ENCODE measurements around the gene ERMAP.
"Not testable (repeated sequence)": the region's sequence is repeated elsewhere in the genome, so short reads cannot be mapped to it uniquely, and the experiment has no call there.

Gene ERMAP

DNA sequence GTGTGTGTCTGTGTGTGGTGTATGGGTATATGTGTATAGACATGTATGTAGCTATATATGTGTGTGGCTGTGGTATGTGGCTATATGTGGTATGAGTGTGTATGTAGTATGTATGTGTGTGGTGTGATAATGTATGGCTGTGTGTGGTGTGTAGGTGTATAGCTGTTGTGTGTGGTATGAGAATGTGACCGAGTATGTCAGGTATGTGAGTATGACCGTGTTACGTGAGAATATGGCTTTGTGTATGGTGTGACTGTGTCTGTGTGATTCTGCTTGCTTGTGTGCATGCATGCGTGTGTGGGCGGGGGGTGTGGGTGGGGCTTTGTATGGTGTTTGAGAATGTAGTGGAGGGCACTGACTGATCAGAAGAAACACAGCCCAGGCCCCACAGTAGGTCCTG is 33.0 kb downstream of the ERMAP start:
- POLR2A ChIA-PET (ENCODE audit: low non-redundant PET), result no interaction called here

DNA sequence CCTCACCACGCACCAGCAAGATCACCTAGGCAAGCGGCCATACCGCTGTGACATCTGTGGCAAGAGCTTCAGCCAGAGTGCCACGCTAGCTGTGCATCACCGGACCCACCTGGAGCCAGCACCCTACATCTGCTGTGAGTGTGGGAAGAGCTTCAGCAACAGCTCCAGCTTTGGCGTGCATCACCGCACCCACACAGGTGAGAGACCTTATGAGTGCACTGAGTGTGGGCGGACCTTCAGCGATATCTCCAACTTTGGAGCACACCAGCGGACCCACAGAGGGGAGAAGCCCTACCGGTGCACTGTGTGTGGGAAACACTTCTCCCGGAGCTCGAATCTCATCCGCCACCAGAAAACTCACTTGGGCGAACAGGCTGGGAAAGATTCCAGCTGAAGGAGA is 34.5 kb downstream of the ERMAP start:
- no peak overlapping the region for H3K27ac ChIP-seq
- ChIA-PET POLR2A (ENCODE audit: low non-redundant PET) (no interaction called here), CTCF (no interaction called here)
- TF ChIP-seq, protein P1, sequence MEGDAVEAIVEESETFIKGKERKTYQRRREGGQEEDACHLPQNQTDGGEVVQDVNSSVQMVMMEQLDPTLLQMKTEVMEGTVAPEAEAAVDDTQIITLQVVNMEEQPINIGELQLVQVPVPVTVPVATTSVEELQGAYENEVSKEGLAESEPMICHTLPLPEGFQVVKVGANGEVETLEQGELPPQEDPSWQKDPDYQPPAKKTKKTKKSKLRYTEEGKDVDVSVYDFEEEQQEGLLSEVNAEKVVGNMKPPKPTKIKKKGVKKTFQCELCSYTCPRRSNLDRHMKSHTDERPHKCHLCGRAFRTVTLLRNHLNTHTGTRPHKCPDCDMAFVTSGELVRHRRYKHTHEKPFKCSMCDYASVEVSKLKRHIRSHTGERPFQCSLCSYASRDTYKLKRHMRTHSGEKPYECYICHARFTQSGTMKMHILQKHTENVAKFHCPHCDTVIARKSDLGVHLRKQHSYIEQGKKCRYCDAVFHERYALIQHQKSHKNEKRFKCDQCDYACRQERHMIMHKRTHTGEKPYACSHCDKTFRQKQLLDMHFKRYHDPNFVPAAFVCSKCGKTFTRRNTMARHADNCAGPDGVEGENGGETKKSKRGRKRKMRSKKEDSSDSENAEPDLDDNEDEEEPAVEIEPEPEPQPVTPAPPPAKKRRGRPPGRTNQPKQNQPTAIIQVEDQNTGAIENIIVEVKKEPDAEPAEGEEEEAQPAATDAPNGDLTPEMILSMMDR (conservative IDR thresholded peaks at IDR 0.05; ENCODE audit: low read depth), result no peak
- no peak for DNase-seq (ENCODE audit: low spot score)

More for the DNA sequence above, 33.0 kb downstream of the ERMAP start:
- CTCF ChIA-PET, result no interaction called here
- no peak overlapping the region for H3K27ac ChIP-seq
- DNase-seq (ENCODE audit: low spot score), result no peak
- TF ChIP-seq, protein P1 (conservative IDR thresholded peaks at IDR 0.05; ENCODE audit: low read depth), result no peak

DNA sequence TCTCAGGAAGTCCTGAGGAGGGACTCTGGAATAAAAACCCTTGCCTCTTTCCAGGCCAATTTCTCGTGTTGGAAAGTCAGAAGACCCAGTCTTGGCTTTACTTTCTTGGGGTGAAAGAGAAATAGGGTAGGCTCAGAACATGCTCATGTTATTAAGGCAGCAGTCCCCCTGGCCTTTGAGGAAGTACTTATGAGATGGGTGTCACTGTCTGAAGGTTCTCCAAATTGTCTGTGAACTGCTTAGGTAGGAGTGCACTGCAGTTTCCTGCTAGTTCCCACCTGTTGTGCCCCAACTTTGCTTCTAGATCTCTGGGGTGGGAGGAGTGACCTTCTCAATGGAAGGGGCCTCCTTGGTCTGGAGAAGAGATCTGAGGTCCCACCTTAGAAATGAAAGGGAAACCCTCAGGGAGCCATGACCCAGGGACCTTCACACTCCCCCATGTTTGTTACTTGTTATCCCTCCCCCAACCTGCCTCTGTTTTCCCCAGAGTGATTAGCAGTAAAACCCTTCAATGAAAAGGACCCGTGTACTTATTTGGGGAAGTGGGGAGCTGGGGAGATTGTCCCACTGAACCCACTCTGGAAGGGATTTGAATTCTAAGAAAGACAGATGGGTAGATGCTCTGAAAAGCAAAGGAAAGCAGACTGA is 35.2 kb downstream of the ERMAP start:
- TF ChIP-seq, protein P1 (conservative IDR thresholded peaks at IDR 0.05; ENCODE audit: low read depth), result no peak
- ChIA-PET POLR2A (ENCODE audit: low non-redundant PET) (no interaction called here), CTCF (interaction anchor here (0.7 kb wide), 2 partner anchors 274 to 1296 kb away, joined by 3 read pairs; no protein-coding TSS in a partner anchor)
- DNase-seq (ENCODE audit: low spot score), result no peak
- H3K27ac ChIP-seq, result no peak overlapping the region

DNA sequence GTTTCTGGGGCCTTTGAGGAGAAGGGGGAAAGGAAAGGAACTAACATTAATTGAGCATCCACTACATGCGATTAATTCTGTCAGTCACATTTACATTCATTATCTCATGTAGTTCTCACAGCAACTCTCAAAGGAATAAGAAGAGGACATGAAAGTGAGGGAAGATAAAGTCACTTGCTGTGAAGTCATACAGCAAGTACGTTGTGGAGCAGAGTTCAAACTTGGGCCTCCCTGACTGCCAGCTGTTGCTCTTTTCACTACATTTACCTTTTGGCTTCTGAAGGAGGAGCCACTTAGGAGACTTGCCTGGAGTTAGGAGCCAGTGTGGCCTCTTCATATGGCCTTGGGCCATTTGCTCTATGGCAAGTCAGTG is 35.7 kb downstream of the ERMAP start:
- POLR2A ChIA-PET (ENCODE audit: low non-redundant PET), result no interaction called here
- CTCF ChIA-PET, result interaction anchor here (0.7 kb wide), 2 partner anchors 274 to 1297 kb away, joined by 3 read pairs; no protein-coding TSS in a partner anchor
- no peak overlapping the region for H3K27ac ChIP-seq
- DNase-seq (ENCODE audit: low spot score), result no peak
- TF ChIP-seq, protein P1 (conservative IDR thresholded peaks at IDR 0.05; ENCODE audit: low read depth), result no peak

DNA sequence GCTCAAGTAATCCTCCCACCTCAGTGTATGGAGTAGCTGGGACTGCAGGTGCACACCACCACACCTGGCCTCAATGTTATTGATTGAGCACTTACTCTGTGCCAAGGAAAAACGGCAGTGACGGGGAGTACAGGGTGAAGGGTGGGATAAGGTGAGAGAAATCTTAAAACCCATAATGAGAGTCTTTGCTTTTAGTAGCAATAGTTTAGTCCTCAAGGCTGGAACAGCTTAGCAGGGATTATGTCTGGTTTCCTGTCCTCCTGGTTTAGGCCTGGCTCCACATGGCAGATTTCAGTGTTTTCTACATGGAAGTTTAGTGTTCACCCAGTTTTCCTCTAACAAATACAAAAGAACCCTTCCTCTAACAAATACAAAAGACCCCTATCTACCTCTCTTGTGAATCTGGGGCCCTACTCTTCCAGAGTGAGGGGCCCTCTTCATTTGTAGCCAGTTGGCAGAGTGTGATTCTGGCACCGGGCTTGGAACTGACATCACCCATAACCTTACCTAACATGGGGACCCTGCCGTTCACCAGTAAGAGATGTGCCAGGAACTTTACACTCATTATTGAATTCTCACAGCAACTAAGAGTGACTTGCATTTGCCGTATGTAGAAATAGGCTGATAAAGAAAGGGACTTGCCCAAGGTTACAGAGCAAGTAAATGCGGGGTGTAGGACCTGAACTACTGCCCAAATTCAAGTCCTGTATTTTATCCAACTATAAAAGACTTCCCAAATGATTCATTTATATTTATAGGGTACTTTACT is 36.4 kb downstream of the ERMAP start:
- no peak overlapping the region for H3K27ac ChIP-seq
- ChIA-PET POLR2A (ENCODE audit: low non-redundant PET) (no interaction called here), CTCF (no interaction called here)
- no peak for DNase-seq (ENCODE audit: low spot score)
- TF ChIP-seq, protein P1 (conservative IDR thresholded peaks at IDR 0.05; ENCODE audit: low read depth), result no peak

DNA sequence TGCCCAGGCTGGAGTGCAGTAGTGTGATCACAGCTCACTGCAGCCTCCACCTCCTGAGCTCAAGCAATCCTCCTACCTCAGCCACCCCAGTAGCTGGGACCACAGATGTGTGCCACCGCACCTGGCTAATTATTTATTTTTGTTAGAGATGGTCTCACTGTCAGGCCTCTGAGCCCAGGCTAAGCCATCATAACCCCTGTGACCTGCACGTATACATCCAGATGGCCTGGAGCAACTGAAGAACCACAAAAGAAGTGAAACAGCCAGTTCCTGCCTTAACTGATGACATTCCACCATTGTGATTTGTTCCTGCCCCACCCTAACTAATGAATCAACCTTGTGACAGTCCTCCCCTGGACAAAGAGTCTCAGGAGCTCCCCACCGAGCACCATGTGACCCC is 39.6 kb downstream of the ERMAP start:
- CTCF ChIA-PET; DNase-seq (ENCODE audit: low spot score); POLR2A ChIA-PET (ENCODE audit: low non-redundant PET); H3K27ac ChIP-seq: not testable (repeated sequence)

DNA sequence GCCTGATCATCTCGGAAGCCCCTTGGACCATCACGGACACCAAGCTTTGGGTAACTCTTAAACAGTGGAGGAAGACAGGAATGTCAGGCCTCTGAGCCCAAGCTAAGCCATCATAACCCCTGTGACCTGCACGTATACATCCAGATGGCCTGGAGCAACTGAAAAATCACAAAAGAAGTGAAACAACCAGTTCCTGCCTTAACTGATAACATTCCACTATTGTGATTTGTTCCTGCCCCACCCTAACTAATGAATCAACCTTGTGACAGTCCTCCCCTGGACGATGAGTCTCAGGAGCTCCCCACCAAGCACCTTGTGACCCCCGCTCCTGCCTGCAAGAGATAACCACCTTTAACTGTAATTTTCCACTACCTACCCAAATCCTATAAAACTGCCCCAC is 42.4 kb downstream of the ERMAP start:
- CTCF ChIA-PET; DNase-seq (ENCODE audit: low spot score); H3K27ac ChIP-seq; POLR2A ChIA-PET (ENCODE audit: low non-redundant PET): not testable (repeated sequence)

All from RWPE1 (cell line).